Raji (cell line): Measurements from ENCODE around the gene CPEB4.

ENCODE experiments used
- POLR2A ChIP-seq: IDR thresholded peaks from 2 replicates; pipeline ENCODE4 v1.6.1; 2011; ENCODE audit warnings: low read depth, low read length, control low read depth; ENCODE audit not compliant: insufficient read depth

Gene CPEB4

GRCh38 chr5:173981185-173981761 lies 93.1 kb downstream of the CPEB4 start:
- TF ChIP-seq POLR2A: no peak

- TF ChIP-seq POLR2A: no peak
Measured at GRCh38 chr5:173984218-173984617, 96.1 kb downstream of the CPEB4 start.

- no peak for TF ChIP-seq POLR2A
Measured at GRCh38 chr5:173988554-173989431, 100.6 kb downstream of the CPEB4 start, which contains the start of gene C5orf47. Gene C5orf47, plus strand, starts transcription at chr5:173989170. Its CDS starts 94 bp downstream, at chr5:173989264.

GRCh38 chr5:173989432-173990082 lies 101.4 kb downstream of the CPEB4 start:
- no peak for TF ChIP-seq POLR2A

GRCh38 chr5:173997331-173997730 lies 109.2 kb downstream of the CPEB4 start:
- TF ChIP-seq POLR2A: no peak

DNA sequence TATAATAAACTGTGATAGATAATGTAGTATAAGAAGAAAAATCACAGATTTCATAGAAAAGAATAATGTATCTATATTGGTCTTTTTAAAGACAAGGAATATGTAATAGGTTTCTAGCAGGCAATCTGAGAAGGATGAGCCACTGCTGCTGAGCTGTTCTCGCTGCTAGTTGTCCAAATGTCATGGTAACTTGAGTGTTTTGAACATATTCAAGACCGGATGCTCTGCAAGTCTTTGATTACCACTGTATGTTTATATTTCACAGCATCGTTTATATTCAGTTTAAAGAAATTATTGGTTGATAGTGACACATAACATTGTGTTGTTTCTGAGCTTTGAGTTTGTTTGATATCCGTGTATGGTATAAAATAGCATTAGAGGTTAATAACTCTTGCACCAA lies 110.4 kb downstream of the CPEB4 start:
- no peak for TF ChIP-seq POLR2A

DNA sequence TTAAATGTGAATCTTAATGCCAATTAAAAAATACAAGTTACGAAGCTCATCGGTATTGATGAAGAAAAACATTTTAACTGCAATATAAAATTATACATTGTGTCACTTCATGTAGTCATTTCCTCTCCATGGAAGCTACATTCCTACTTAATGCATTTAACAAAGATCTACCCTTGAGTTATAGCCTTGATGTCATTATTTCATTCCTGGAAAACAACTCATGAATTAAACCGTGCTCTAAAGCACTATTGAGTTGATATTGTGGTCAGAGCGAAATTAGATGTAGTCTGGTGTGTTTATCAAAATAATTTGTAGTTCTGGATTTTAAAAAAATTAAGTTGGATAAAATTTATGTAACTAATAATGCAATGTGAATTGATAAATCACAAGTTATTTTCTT lies 111.9 kb downstream of the CPEB4 start:
- no peak for TF ChIP-seq POLR2A

GRCh38 chr5:174003795-174004194 lies 115.6 kb downstream of the CPEB4 start:
- no peak for TF ChIP-seq POLR2A

GRCh38 chr5:174008922-174009321 lies 120.8 kb downstream of the CPEB4 start:
- TF ChIP-seq POLR2A: no peak

DNA sequence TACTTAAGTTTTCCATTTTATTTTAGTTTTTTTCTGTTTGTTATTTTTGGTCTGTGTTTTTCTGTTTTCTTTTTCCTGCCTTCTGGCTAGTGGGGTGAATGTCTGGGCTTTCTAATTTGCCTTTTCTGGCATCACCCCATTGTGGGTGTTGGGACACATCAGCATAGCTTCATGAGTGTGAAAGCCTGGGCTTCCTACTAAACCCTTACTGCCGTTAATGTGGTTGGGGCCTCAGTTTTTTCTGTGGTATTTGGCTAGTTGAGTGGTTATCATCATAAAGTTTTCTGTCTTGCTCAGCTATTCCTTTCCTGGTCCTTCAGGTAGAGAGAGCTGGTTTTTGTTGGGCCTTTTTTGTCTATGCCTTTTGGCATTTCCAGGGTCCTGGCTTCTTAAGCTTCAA lies 122.2 kb downstream of the CPEB4 start:
- no peak for TF ChIP-seq POLR2A

GRCh38 chr5:174011441-174011840 lies 123.3 kb downstream of the CPEB4 start:
- no peak for TF ChIP-seq POLR2A
